H1 (cell line): Measurements from ENCODE around the gene HNRNPA3. TPM values are rescaled to one million over a fixed set of nuclear protein-coding genes. Genes with fewer than 3 reads are reported as not detected.

Experiments
- CTCF ChIA-PET: fragments of 300-600 bp; sonication (Branson Sonifier 250); formaldehyde crosslinking; loops from one replicate; lab custom pipeline; 2021; ENCODE audit not compliant: partially characterized antibody; lab: Charles Lee
- POLR2A ChIA-PET: fragments of 300-600 bp; sonication (Branson Sonifier 250); formaldehyde crosslinking; loops from one replicate; lab custom pipeline; 2021; ENCODE audit warnings: inconsistent platforms; ENCODE audit not compliant: partially characterized antibody; lab: Charles Lee
- DNase-seq, 2 experiments: peaks; one replicate each; pipeline versions ENCODE4 v3.0.0 to v3.0.0-alpha.2; 2010 to 2022; ENCODE audit warnings: low spot score in 2 of 2, low read depth in 1 of 2, mixed read lengths in 1 of 2
- FAIRE-seq: peaks from 2 replicates; lab custom pipeline; 2011; peaks lifted over from hg19 to GRCh38; lab: Jason Lieb, UNC
- H2AFZ ChIP-seq: 2 replicates; pipeline ENCODE4 v1.8.1; 2012; ENCODE audit warnings: low read length, inconsistent platforms
- H2AK5ac ChIP-seq: 2 replicates; pipeline ENCODE4 v1.6.1; 2013; ENCODE audit warnings: low read depth, low read length
- H2BK120ac ChIP-seq: replicated peaks from 2 replicates; pipeline ENCODE3; 2013; ENCODE audit warnings: low read depth, low read length, inconsistent platforms
- H2BK12ac ChIP-seq: 2 replicates; pipeline ENCODE4 v1.6.1; 2013; ENCODE audit warnings: low read depth, low read length
- H2BK15ac ChIP-seq: 2 replicates; pipeline ENCODE4 v1.6.1; 2013; ENCODE audit warnings: low read length
- H2BK20ac ChIP-seq: 2 replicates; pipeline ENCODE4 v1.6.1; 2013; ENCODE audit warnings: low read length
- H2BK5ac ChIP-seq: 2 replicates; pipeline ENCODE4 v1.6.1; 2013; ENCODE audit warnings: low read depth, low read length
- H3K14ac ChIP-seq: 2 replicates; pipeline ENCODE4 v1.6.1; 2013; ENCODE audit warnings: inconsistent platforms; ENCODE audit not compliant: insufficient read length
- H3K18ac ChIP-seq: 2 replicates; pipeline ENCODE4 v1.6.1; 2013; ENCODE audit warnings: low read length; ENCODE audit errors: extremely low read depth
- H3K23ac ChIP-seq: 2 replicates; pipeline ENCODE4 v1.6.1; 2013; ENCODE audit warnings: inconsistent platforms; ENCODE audit not compliant: insufficient read length
- H3K23me2 ChIP-seq: 2 replicates; pipeline ENCODE4 v1.6.1; 2013; ENCODE audit warnings: low read depth, low read length
- H3K27ac ChIP-seq: 2 replicates; pipeline ENCODE4 v1.6.1; 2011; ENCODE audit warnings: low read depth, low read length, inconsistent platforms
- H3K27me3 ChIP-seq, 4 experiments: replicated peaks in 1 of 4; 1 replicate in 1 of 4; 2 replicates in 3 of 4; pipeline versions ENCODE4 v1.6.1 to v1.8.1; 2011 to 2013; ENCODE audit warnings: low read length in 3 of 4, mild to moderate bottlenecking in 3 of 4, inconsistent platforms in 2 of 4, mixed read lengths in 2 of 4, moderate library complexity in 1 of 4; ENCODE audit not compliant: control insufficient read depth in 3 of 4, insufficient read depth in 3 of 4; ENCODE audit errors: extremely low read depth in 1 of 4
- H3K36me3 ChIP-seq, 4 experiments: 2 replicates each; pipeline versions ENCODE4 v1.6.1 to v1.8.1; 2011 to 2013; ENCODE audit warnings: mild to moderate bottlenecking in 4 of 4, low read length in 3 of 4, moderate library complexity in 2 of 4, control low read depth in 1 of 4, inconsistent platforms in 1 of 4; ENCODE audit not compliant: insufficient read depth in 4 of 4, control insufficient read depth in 2 of 4
- H3K4ac ChIP-seq: replicated peaks from 2 replicates; pipeline ENCODE3; 2013; ENCODE audit warnings: low read length, low read depth, mixed read lengths, inconsistent platforms; ENCODE audit not compliant: insufficient read length
- H3K4me1 ChIP-seq, 4 experiments: replicated peaks in 1 of 4; 1 replicate in 1 of 4; 2 replicates in 3 of 4; pipeline versions ENCODE4 v1.6.1 to v1.8.1; 2011 to 2013; ENCODE audit warnings: low read length in 3 of 4, inconsistent platforms in 2 of 4, mixed read lengths in 1 of 4; ENCODE audit not compliant: insufficient read depth in 4 of 4, control insufficient read depth in 3 of 4
- H3K4me2 ChIP-seq, 2 experiments: 2 replicates each; pipeline versions ENCODE4 v1.6.1 to v1.8.1; 2011 to 2013; ENCODE audit warnings: low read depth in 2 of 2, low read length in 2 of 2, control low read depth in 1 of 2, inconsistent platforms in 1 of 2, mild to moderate bottlenecking in 1 of 2; ENCODE audit not compliant: insufficient read depth in 1 of 2
- H3K4me3 ChIP-seq, 4 experiments: fragments of 200-600, 300-600 bp in 1 of 4; sonication (generic), shearing (Covaris generic), sonication (Bioruptor Twin) in 1 of 4; 2 replicates each; pipeline versions ENCODE4 v1.5.1 to v1.8.1; 2011 to 2016; ENCODE audit warnings: low read length in 4 of 4, low read depth in 3 of 4, control low read depth in 2 of 4, inconsistent platforms in 2 of 4, mild to moderate bottlenecking in 2 of 4, mixed read lengths in 1 of 4, moderate library complexity in 1 of 4; ENCODE audit not compliant: insufficient read depth in 2 of 4; ENCODE audit errors: extremely low read depth in 1 of 4
- H3K56ac ChIP-seq: replicated peaks from 2 replicates; pipeline ENCODE3; 2013; ENCODE audit warnings: low read depth, mild to moderate bottlenecking, mixed read lengths, low read length, inconsistent platforms; ENCODE audit not compliant: insufficient read length
- H3K79me1 ChIP-seq: 2 replicates; pipeline ENCODE4 v1.6.1; 2013; ENCODE audit warnings: low read depth, low read length, control low read depth
- H3K79me2 ChIP-seq, 2 experiments: 2 replicates each; pipeline versions ENCODE4 v1.6.1 to v1.8.1; 2012 to 2013; ENCODE audit warnings: low read length in 2 of 2, mild to moderate bottlenecking in 2 of 2, inconsistent platforms in 1 of 2; ENCODE audit not compliant: insufficient read depth in 2 of 2, control insufficient read depth in 1 of 2
- H3K9ac ChIP-seq, 4 experiments: replicated peaks in 1 of 4; 1 replicate in 1 of 4; 2 replicates in 3 of 4; pipeline versions ENCODE4 v1.6.1 to v1.8.1; 2011 to 2013; ENCODE audit warnings: low read depth in 3 of 4, low read length in 3 of 4, control low read depth in 2 of 4, mild to moderate bottlenecking in 2 of 4, moderate library complexity in 2 of 4, inconsistent platforms in 1 of 4; ENCODE audit errors: extremely low read depth in 1 of 4
- H3K9me3 ChIP-seq, 2 experiments: 2 replicates each; pipeline versions ENCODE4 v1.6.1 to v1.8.1; 2012 to 2013; ENCODE audit warnings: mild to moderate bottlenecking in 2 of 2, moderate library complexity in 2 of 2, control low read depth in 1 of 2, inconsistent platforms in 1 of 2, low read depth in 1 of 2, low read length in 1 of 2, mixed read lengths in 1 of 2; ENCODE audit not compliant: insufficient read depth in 2 of 2
- H4K20me1 ChIP-seq, 2 experiments: replicated peaks in 1 of 2; 2 replicates each; pipeline versions ENCODE3 to v1.8.1; 2011 to 2013; ENCODE audit warnings: inconsistent platforms in 2 of 2, low read length in 2 of 2, mild to moderate bottlenecking in 1 of 2; ENCODE audit not compliant: insufficient read depth in 2 of 2, control insufficient read depth in 1 of 2
- H4K5ac ChIP-seq: 2 replicates; pipeline ENCODE4 v1.6.1; 2013; ENCODE audit warnings: low read length, low read depth, mixed read lengths, inconsistent platforms; ENCODE audit not compliant: insufficient read length
- H4K8ac ChIP-seq: 2 replicates; pipeline ENCODE4 v1.8.0; 2013; ENCODE audit warnings: mild to moderate bottlenecking, moderate library complexity, low read length, inconsistent platforms; ENCODE audit not compliant: insufficient read depth; ENCODE audit errors: extremely low read depth
- H4K91ac ChIP-seq: replicated peaks from 2 replicates; pipeline ENCODE3; 2013; ENCODE audit warnings: low read length, mixed read lengths, inconsistent platforms; ENCODE audit not compliant: insufficient read length
- WGBS, 2 experiments: shearing (Covaris generic) in 1 of 2; methylation state at CpG; one replicate each; pipeline versions ENCODE4 v1.1.6 to v1.1.7; 2013 to 2015; ENCODE audit warnings: low lambda C conversion rate in 2 of 2, mixed read lengths in 2 of 2, inconsistent platforms in 1 of 2, low coverage in 1 of 2, missing lambda C conversion rate in 1 of 2; ENCODE audit not compliant: insufficient replicate concordance in 2 of 2, insufficient coverage in 1 of 2, insufficient read length in 1 of 2; ENCODE audit errors: extremely low coverage in 1 of 2, missing lambda C conversion rate in 1 of 2; 5-methylcytosine and 5-hydroxymethylcytosine counted together
- polyA plus RNA-seq, 7 experiments: library from polyadenylated mRNA; depleted of rRNA in 3 of 7; stranded (reverse) in 5 of 7; unstranded in 2 of 7; fragments of >200 nt in 5 of 7; fragments of 200-250 nt in 2 of 7; gene quantifications; 1 replicate in 5 of 7; 2 replicates in 1 of 7; 4 replicates in 1 of 7; pipeline versions ENCODE4 v1.2.1 to v1.2.3, GENCODE V29; 2011 to 2013; ENCODE audit warnings: missing spikeins in 2 of 7, mixed read lengths in 2 of 7
- total RNA-seq: library from RNA; stranded (reverse); fragmentation: NEBNext Ultra II Directional; extraction: Animal tissue kit (Norgen Biotek cat#: 25700); gene quantifications from 2 replicates; pipeline ENCODE4 v1.2.1, GENCODE V29; 2021

HNRNPA3 gene
- total and polyA plus RNA-seq, 2 of the 8 experiments (the other 6 are each of a cell fraction or from before 2014, with no cell fraction given) = 66.1 to 408 TPM

DNA sequence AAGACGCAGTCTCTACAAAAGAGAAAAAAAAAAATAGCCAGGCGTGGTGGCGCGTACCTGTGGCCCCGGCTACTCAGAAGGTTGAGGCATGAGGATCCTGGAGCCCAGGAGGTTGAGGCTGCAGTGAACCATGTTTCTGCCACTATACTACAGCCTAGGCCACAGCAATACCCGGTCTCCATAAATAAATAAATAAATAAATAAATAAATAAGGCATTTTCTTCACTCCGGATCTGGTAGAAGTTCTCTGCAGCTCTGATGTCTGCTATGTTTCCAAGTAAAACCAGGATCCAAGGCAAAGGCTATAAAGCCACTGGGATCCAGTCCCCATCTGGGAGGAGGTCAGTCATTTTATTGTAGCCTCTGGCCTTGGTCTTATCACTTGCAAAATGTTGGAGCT lies 36.4 kb downstream of the HNRNPA3 start:
- H2AK5ac ChIP-seq = no peak overlapping the region
- H3K4me1 ChIP-seq = peaks cover 2 to 9% (median 5%) of the 10 kb centered on the region in 4 experiments; a peak in 5 of 7 replicates
- H3K4me2 ChIP-seq = no peak overlapping the region
- DNase-seq (no peak), FAIRE-seq (no peak)
- ChIA-PET POLR2A (interaction anchor here (0.6 to 10.4 kb wide), 7 partner anchors 8 to 37 kb away, joined by 3 to 74 read pairs (median 6); partner anchors contain the start of genes HNRNPA3 and NFE2L2), CTCF (interaction anchor here (0.8 to 1.6 kb wide), 3 partner anchors 14 to 84 kb away, joined by 4 to 5 read pairs (median 5); no protein-coding TSS in a partner anchor)
- H4K8ac ChIP-seq = peak overlapping the region; percentile 45; the same call in 1 of the 2 replicates
- H2BK120ac ChIP-seq = no peak overlapping the region
- H2BK20ac ChIP-seq = no peak overlapping the region
- no peak overlapping the region for H4K91ac ChIP-seq
- no peak overlapping the region for H2AFZ ChIP-seq
- no peak overlapping the region for H3K4ac ChIP-seq
- H3K27me3 ChIP-seq = no peaks in the 10 kb centered on the region
- 95% methylated on average over 7 of the region's 7 CpGs; no CpG with 5 or more reads in 1 of the 2 experiments for WGBS, 2 experiments
- H3K23ac ChIP-seq = no peak overlapping the region
- H3K79me2 ChIP-seq = peaks cover 12 to 92% of the 10 kb centered on the region in 2 experiments
- H3K14ac ChIP-seq = no peak overlapping the region
- H3K4me3 ChIP-seq = no peak overlapping the region
- no peak overlapping the region for H3K18ac ChIP-seq
- H3K9me3 ChIP-seq = no peaks in the 10 kb centered on the region
- no peaks in the 10 kb centered on the region for H3K36me3 ChIP-seq
- peaks cover 15% of the 10 kb centered on the region for H3K79me1 ChIP-seq
- no peak overlapping the region for H2BK5ac ChIP-seq
- no peak overlapping the region for H2BK15ac ChIP-seq
- peaks cover 6 to 18% of the 10 kb centered on the region in 2 experiments for H4K20me1 ChIP-seq
- no peak overlapping the region for H3K27ac ChIP-seq
- no peak overlapping the region for H2BK12ac ChIP-seq
- H3K9ac ChIP-seq = no peak overlapping the region
- H3K23me2 ChIP-seq = 0 out of 2 replicates have a peak, but pooled peaks cover 1% of the 10 kb centered on the region
- no peak overlapping the region for H4K5ac ChIP-seq
- H3K56ac ChIP-seq = no peak overlapping the region
